Upper lobe of left lung (tissue), 4 donors: ENCODE measurements around the gene PTBP1.

Experiments used
- EP300 ChIP-seq, 4 donors: sonication (generic); formaldehyde crosslinking; IDR thresholded peaks; one replicate each; pipeline ENCODE4 v1.5.1; 2017; ENCODE audit warnings: antibody characterized with exemption in 4 of 4, control low read depth in 2 of 4
- POLR2A ChIP-seq, 4 donors: fragments of 450-650 bp; IDR thresholded peaks; one replicate each; pipeline ENCODE4 v1.5.1; 2016 to 2017; ENCODE audit warnings: antibody characterized with exemption in 4 of 4, mild to moderate bottlenecking in 2 of 4
- POLR2AphosphoS5 ChIP-seq, 2 donors: sonication (generic); formaldehyde crosslinking; IDR thresholded peaks; one replicate each; pipeline ENCODE4 v1.5.1; 2017; ENCODE audit warnings: antibody characterized with exemption in 2 of 2
- TF ChIP-seq, protein P1 (sequence below), 6 experiments: fragments of 450-650 bp in 4 of 6; fragments of 200-600 bp in 2 of 6; sonication (generic) in 2 of 6; IDR thresholded peaks; one replicate each; pipeline ENCODE4 v1.5.1; 2016 to 2019; ENCODE audit warnings: antibody characterized with exemption in 6 of 6

DNA sequence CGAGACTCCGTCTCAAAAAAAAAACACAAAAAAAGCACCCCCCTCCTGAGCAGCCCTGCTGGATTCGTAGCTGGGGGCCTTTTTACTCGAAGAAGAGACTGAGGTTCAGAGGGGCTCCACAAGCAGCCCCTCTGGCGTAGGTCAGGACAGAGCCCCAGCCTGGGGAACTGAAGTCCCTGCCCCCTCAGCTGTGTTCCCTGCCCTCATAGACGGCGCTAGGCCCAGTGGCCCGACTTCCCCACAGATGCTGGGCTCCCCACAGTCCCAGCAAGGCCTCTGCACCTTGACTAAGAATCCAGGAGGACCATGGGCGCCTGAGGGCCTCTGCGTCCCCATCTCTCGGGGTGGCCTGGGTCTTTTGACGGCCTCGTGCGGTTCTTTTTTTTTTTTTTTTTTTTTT lies 47.4 kb upstream of the PTBP1 start:
- TF ChIP-seq POLR2A (IDR thresholded peaks at IDR 0.05) (no peak), POLR2AphosphoS5 (IDR thresholded peaks at IDR 0.05) (no peak), EP300 (IDR thresholded peaks at IDR 0.05) (no peak)
- TF ChIP-seq, protein P1, sequence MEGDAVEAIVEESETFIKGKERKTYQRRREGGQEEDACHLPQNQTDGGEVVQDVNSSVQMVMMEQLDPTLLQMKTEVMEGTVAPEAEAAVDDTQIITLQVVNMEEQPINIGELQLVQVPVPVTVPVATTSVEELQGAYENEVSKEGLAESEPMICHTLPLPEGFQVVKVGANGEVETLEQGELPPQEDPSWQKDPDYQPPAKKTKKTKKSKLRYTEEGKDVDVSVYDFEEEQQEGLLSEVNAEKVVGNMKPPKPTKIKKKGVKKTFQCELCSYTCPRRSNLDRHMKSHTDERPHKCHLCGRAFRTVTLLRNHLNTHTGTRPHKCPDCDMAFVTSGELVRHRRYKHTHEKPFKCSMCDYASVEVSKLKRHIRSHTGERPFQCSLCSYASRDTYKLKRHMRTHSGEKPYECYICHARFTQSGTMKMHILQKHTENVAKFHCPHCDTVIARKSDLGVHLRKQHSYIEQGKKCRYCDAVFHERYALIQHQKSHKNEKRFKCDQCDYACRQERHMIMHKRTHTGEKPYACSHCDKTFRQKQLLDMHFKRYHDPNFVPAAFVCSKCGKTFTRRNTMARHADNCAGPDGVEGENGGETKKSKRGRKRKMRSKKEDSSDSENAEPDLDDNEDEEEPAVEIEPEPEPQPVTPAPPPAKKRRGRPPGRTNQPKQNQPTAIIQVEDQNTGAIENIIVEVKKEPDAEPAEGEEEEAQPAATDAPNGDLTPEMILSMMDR (IDR thresholded peaks at IDR 0.05) = no peak
